MM.1S (cell line): Measurements from ENCODE around the gene SKAP2.
A peak's percentile ranks its signal among the peaks of the same experiment; 100 is the strongest.

ENCODE experiments used
- DNase-seq: peaks from one replicate; pipeline ENCODE4 v3.0.0-alpha.2; 2015
- H2AFZ ChIP-seq: fragments of 300-600 bp; sonication (generic); 2 replicates; pipeline ENCODE4 v1.6.0; 2016; ENCODE audit warnings: antibody characterized with exemption, low read length
- H3F3A ChIP-seq: fragments of 300-600 bp; sonication (generic); 2 replicates; pipeline ENCODE4 v1.6.1; 2016; ENCODE audit warnings: mild to moderate bottlenecking, antibody characterized with exemption, low read length, moderate library complexity, mixed read lengths; ENCODE audit not compliant: insufficient read depth
- H3K27ac ChIP-seq: fragments of 300-600 bp; sonication (generic); 2 replicates; pipeline ENCODE4 v1.5.1; 2016; ENCODE audit warnings: mild to moderate bottlenecking, low read length
- H3K27me3 ChIP-seq: fragments of 300-600 bp; sonication (generic); replicated peaks from 2 replicates; pipeline ENCODE4 v1.6.0; 2016; ENCODE audit warnings: low read length; ENCODE audit not compliant: insufficient read depth
- H3K36me3 ChIP-seq: fragments of 300-600 bp; sonication (generic); replicated peaks from 2 replicates; pipeline ENCODE4 v1.6.1; 2016; ENCODE audit warnings: mild to moderate bottlenecking, low read length, mixed read lengths; ENCODE audit not compliant: insufficient read depth
- H3K4me1 ChIP-seq: fragments of 300-600 bp; sonication (generic); 2 replicates; pipeline ENCODE4 v1.6.1; 2016; ENCODE audit warnings: low read length, mixed read lengths
- H3K4me2 ChIP-seq: fragments of 300-600 bp; sonication (generic); 2 replicates; pipeline ENCODE4 v1.6.0; 2016; ENCODE audit warnings: low read depth, low read length
- H3K4me3 ChIP-seq: fragments of 300-600 bp; sonication (generic); 2 replicates; pipeline ENCODE4 v1.5.1; 2016; ENCODE audit warnings: low read length, mixed read lengths
- H3K79me2 ChIP-seq: fragments of 300-600 bp; sonication (generic); 2 replicates; pipeline ENCODE4 v1.6.1; 2016; ENCODE audit warnings: mixed run types, low read length, mixed read lengths
- H3K9ac ChIP-seq: fragments of 300-600 bp; sonication (generic); 2 replicates; pipeline ENCODE4 v1.6.1; 2016; ENCODE audit warnings: low read length, mixed read lengths
- H3K9me2 ChIP-seq: fragments of 300-600 bp; sonication (generic); replicated peaks from 2 replicates; pipeline ENCODE4 v1.6.1; 2016; ENCODE audit warnings: mild to moderate bottlenecking, low read length, mixed read lengths; ENCODE audit not compliant: insufficient read depth
- H3K9me3 ChIP-seq: fragments of 300-600 bp; sonication (generic); replicated peaks from 2 replicates; pipeline ENCODE4 v1.6.1; 2016; ENCODE audit warnings: mild to moderate bottlenecking, low read length, mixed read lengths; ENCODE audit not compliant: insufficient read depth
- H4K20me1 ChIP-seq: fragments of 300-600 bp; sonication (generic); 2 replicates; pipeline ENCODE4 v1.6.1; 2016; ENCODE audit warnings: mild to moderate bottlenecking, low read length, moderate library complexity, mixed read lengths; ENCODE audit not compliant: insufficient read depth
- CTCF ChIP-seq: fragments of 300-600 bp; sonication (generic); IDR thresholded peaks from 2 replicates; pipeline ENCODE4 v1.5.1; 2016; ENCODE audit warnings: antibody characterized with exemption, low read length, mixed read lengths
- EZH2 ChIP-seq: fragments of 300-600 bp; sonication (generic); optimal IDR thresholded peaks from 2 replicates; pipeline ENCODE3; 2017; ENCODE audit warnings: low read depth, mild to moderate bottlenecking, antibody characterized with exemption, low read length, mixed read lengths
- EZH2phosphoT487 ChIP-seq: fragments of 300-600 bp; sonication (generic); IDR thresholded peaks from 2 replicates; pipeline ENCODE4 v1.6.1; 2018; ENCODE audit warnings: antibody characterized with exemption, low read length

The SKAP2 gene

GRCh38 chr7:26782501-26782900 is 81.9 kb downstream of the SKAP2 start:
- DNase-seq: no peak
- Histone ChIP-seq H3K9me2 (0 out of 2 replicates have a peak, but pooled peaks cover 2% of the 10 kb centered on the region), H3K9ac (no peak overlapping the region), H3K27ac (no peak overlapping the region), H3F3A (no peaks in the 10 kb centered on the region), H3K4me1 (no peaks in the 10 kb centered on the region), H3K79me2 (no peaks in the 10 kb centered on the region), H4K20me1 (no peaks in the 10 kb centered on the region), H3K9me3 (no peaks in the 10 kb centered on the region), H3K4me2 (no peak overlapping the region), H3K36me3 (no peaks in the 10 kb centered on the region), H3K4me3 (no peak overlapping the region), H2AFZ (no peak overlapping the region), H3K27me3 (no peaks in the 10 kb centered on the region)
- no peak for TF ChIP-seq EZH2
- no peak for TF ChIP-seq CTCF
- no peak for TF ChIP-seq EZH2phosphoT487

GRCh38 chr7:26779978-26780595 is 84.3 kb downstream of the SKAP2 start:
- no peaks in the 10 kb centered on the region for H4K20me1 ChIP-seq
- H3K9me3 ChIP-seq: no peaks in the 10 kb centered on the region
- no peaks in the 10 kb centered on the region for H3K27me3 ChIP-seq
- no peaks in the 10 kb centered on the region for H3K79me2 ChIP-seq
- H3K4me3 ChIP-seq: no peak overlapping the region
- H2AFZ ChIP-seq: no peak overlapping the region
- no peak overlapping the region for H3K4me2 ChIP-seq
- H3K27ac ChIP-seq: no peak overlapping the region
- DNase-seq: no peak
- no peaks in the 10 kb centered on the region for H3K4me1 ChIP-seq
- no peak for TF ChIP-seq EZH2phosphoT487
- no peaks in the 10 kb centered on the region for H3K36me3 ChIP-seq
- no peak overlapping the region for H3K9ac ChIP-seq
- 0 out of 2 replicates have a peak, but pooled peaks cover 2% of the 10 kb centered on the region for H3K9me2 ChIP-seq
- no peaks in the 10 kb centered on the region for H3F3A ChIP-seq

GRCh38 chr7:26777385-26777784 is 87.0 kb downstream of the SKAP2 start:
- H2AFZ ChIP-seq: no peak overlapping the region
- no peaks in the 10 kb centered on the region for H3K36me3 ChIP-seq
- no peak for TF ChIP-seq EZH2phosphoT487
- no peak for TF ChIP-seq EZH2
- no peak for TF ChIP-seq CTCF
- H3K27me3 ChIP-seq: no peaks in the 10 kb centered on the region
- H3K27ac ChIP-seq: no peak overlapping the region
- no peaks in the 10 kb centered on the region for H3K4me1 ChIP-seq
- DNase-seq: no peak
- no peak overlapping the region for H3K4me2 ChIP-seq
- H4K20me1 ChIP-seq: no peaks in the 10 kb centered on the region
- no peak overlapping the region for H3K9ac ChIP-seq
- no peaks in the 10 kb centered on the region for H3K9me3 ChIP-seq
- 0 out of 2 replicates have a peak, but pooled peaks cover 2% of the 10 kb centered on the region for H3K9me2 ChIP-seq
- H3K79me2 ChIP-seq: no peaks in the 10 kb centered on the region
- no peaks in the 10 kb centered on the region for H3F3A ChIP-seq
- H3K4me3 ChIP-seq: no peak overlapping the region

GRCh38 chr7:26760501-26760900 is 103.9 kb downstream of the SKAP2 start:
- H3K9me3 ChIP-seq: no peaks in the 10 kb centered on the region
- H2AFZ ChIP-seq: no peak overlapping the region
- peak; percentile 15 for DNase-seq
- H3K27ac ChIP-seq: no peak overlapping the region
- H3K9me2 ChIP-seq: no peaks in the 10 kb centered on the region
- H3K4me3 ChIP-seq: no peak overlapping the region
- no peaks in the 10 kb centered on the region for H3K27me3 ChIP-seq
- TF ChIP-seq EZH2 (no peak), EZH2phosphoT487 (no peak), CTCF (no peak)
- H3K79me2 ChIP-seq: no peaks in the 10 kb centered on the region
- H3K36me3 ChIP-seq: no peaks in the 10 kb centered on the region
- peaks cover 6% of the 10 kb centered on the region for H3K4me1 ChIP-seq
- no peaks in the 10 kb centered on the region for H4K20me1 ChIP-seq
- H3K4me2 ChIP-seq: no peak overlapping the region
- 0 out of 2 replicates have a peak, but pooled peaks cover 4% of the 10 kb centered on the region for H3F3A ChIP-seq
- no peak overlapping the region for H3K9ac ChIP-seq
